Ishikawa (cell line): ENCODE results near the gene GPR17.

Experiments
- CEBPB ChIP-seq: IDR thresholded peaks from 2 replicates; pipeline ENCODE4 v1.6.1; 2012
- CREB1 ChIP-seq: IDR thresholded peaks from 2 replicates; pipeline ENCODE4 v1.6.1; 2012; ENCODE audit warnings: low read depth
- EGR1 ChIP-seq: IDR thresholded peaks from 2 replicates; pipeline ENCODE4 v1.6.1; 2012
- EP300 ChIP-seq: IDR thresholded peaks from 2 replicates; pipeline ENCODE4 v1.6.1; 2012; ENCODE audit warnings: borderline replicate concordance
- FOXM1 ChIP-seq: IDR thresholded peaks from 2 replicates; pipeline ENCODE4 v1.6.1; 2012; ENCODE audit warnings: low read depth, borderline replicate concordance
- NFIC ChIP-seq: IDR thresholded peaks from 2 replicates; pipeline ENCODE4 v1.6.1; 2012
- RAD21 ChIP-seq: IDR thresholded peaks from 2 replicates; pipeline ENCODE4 v1.6.1; 2012; ENCODE audit warnings: low read depth
- REST ChIP-seq: IDR thresholded peaks from 2 replicates; pipeline ENCODE4 v1.6.1; 2012; ENCODE audit warnings: low read depth, mild to moderate bottlenecking
- TAF1 ChIP-seq: IDR thresholded peaks from 2 replicates; pipeline ENCODE4 v1.6.1; 2012; ENCODE audit warnings: low read depth, mild to moderate bottlenecking
- TCF12 ChIP-seq: IDR thresholded peaks from 2 replicates; pipeline ENCODE4 v1.6.1; 2012; ENCODE audit warnings: low read depth
- TEAD4 ChIP-seq: IDR thresholded peaks from 2 replicates; pipeline ENCODE4 v1.6.1; 2012
- YY1 ChIP-seq: IDR thresholded peaks from 2 replicates; pipeline ENCODE4 v1.6.1; 2012; ENCODE audit warnings: low read depth
- ZBTB7A ChIP-seq: IDR thresholded peaks from 2 replicates; pipeline ENCODE4 v1.6.1; 2012; ENCODE audit warnings: low read depth
- TF ChIP-seq, protein P1 (sequence below): IDR thresholded peaks from 2 replicates; pipeline ENCODE4 v1.6.1; 2012
- TF ChIP-seq, protein P2 (sequence below): IDR thresholded peaks from 2 replicates; pipeline ENCODE4 v1.6.1; 2012

Gene GPR17

GRCh38 chr2:127654838-127655175 is 8.9 kb downstream of the GPR17 start:
- TF ChIP-seq NFIC (no peak), EGR1 (no peak), CEBPB (no peak), EP300 (no peak), TAF1 (no peak)
- TF ChIP-seq, protein P1, sequence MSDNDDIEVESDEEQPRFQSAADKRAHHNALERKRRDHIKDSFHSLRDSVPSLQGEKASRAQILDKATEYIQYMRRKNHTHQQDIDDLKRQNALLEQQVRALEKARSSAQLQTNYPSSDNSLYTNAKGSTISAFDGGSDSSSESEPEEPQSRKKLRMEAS, result no peak

DNA sequence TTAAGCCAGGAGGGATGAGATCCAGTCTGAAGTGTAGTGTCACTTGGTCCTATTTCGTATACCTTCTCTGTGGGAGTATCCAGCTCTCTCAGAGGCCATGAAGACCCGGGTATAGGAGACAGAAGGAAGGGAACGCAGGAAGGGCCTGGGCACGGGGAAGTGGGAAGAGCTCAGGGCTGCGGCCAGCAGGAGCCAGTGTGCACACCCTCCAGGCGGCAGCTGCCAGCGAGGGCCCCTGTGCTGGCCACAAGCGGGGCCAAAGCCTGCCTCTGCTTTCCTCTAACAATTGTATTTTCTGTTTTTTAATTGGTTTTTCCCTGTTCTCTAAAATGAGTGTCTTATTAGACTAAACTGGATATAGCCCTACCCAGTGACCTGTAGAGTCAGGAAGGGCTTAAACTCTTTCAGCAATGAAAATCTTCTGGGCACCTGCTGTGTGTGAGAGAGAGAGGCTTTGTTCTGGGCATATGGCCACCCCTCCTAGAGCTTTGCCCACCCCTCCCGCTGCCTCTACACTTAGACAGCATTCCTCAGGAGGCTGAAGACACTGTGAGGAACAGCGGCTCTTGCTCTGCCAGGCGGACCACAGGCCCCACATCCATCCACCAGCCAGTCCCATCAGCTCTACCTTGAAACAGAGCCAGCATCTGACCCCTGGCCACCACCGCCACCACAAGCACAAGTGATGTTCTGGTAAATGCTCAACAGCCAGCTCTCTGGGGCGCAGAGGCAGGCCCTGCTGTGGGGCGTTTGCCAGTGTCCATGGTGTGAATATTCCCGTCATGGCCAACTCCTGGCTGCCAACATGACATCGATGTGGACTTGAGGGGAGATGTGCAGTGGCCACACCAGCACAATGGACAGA is 9.5 kb downstream of the GPR17 start:
- TF ChIP-seq TCF12 (no peak), CEBPB (no peak), TEAD4 (no peak), YY1 (no peak), EP300 (no peak), CREB1 (no peak), RAD21 (no peak), REST (no peak), ZBTB7A (no peak), EGR1 (no peak), TAF1 (no peak), NFIC (no peak), FOXM1 (no peak)
- TF ChIP-seq, protein P1, result no peak
- TF ChIP-seq, protein P2, sequence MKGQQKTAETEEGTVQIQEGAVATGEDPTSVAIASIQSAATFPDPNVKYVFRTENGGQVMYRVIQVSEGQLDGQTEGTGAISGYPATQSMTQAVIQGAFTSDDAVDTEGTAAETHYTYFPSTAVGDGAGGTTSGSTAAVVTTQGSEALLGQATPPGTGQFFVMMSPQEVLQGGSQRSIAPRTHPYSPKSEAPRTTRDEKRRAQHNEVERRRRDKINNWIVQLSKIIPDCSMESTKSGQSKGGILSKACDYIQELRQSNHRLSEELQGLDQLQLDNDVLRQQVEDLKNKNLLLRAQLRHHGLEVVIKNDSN, result no peak

- TF ChIP-seq TAF1 (no peak), TEAD4 (no peak), EP300 (no peak), YY1 (no peak), RAD21 (no peak), REST (no peak), NFIC (no peak), CREB1 (no peak), ZBTB7A (no peak), CEBPB (no peak)
- TF ChIP-seq, protein P1, result no peak
- TF ChIP-seq, protein P2, result no peak
These were observed 10.7 kb downstream of the GPR17 start for GRCh38 chr2:127656569-127657231.

- no peak for TF ChIP-seq CEBPB
- TF ChIP-seq, protein P1, result no peak
- TF ChIP-seq RAD21, result no peak
- TF ChIP-seq REST, result no peak
- no peak for TF ChIP-seq TCF12
- no peak for TF ChIP-seq ZBTB7A
- TF ChIP-seq FOXM1, result no peak
- TF ChIP-seq CREB1, result no peak
- no peak for TF ChIP-seq NFIC
- TF ChIP-seq, protein P2, result no peak
These were observed 11.3 kb downstream of the GPR17 start for GRCh38 chr2:127657232-127657595.
